ENCODE data around the gene NAV3.

The NAV3 gene

GRCh38 chr12:78004249-78005093, 173.8 kb downstream of the NAV3 start:
- WGBS (ENCODE audit: extremely low coverage, insufficient coverage, low lambda C conversion rate): no CpG with 5 or more reads among the region's 3 CpGs
- H2AK5ac ChIP-seq (ENCODE audit: low read length): no peak overlapping the region
- H3K4ac ChIP-seq (ENCODE audit: low read depth, low read length): no peak overlapping the region
- no peak overlapping the region for H2BK15ac ChIP-seq (replicated peaks; ENCODE audit: low read depth)
- no peak overlapping the region for H3K4me2 ChIP-seq (ENCODE audit: low read length)
- H3K36me3 ChIP-seq (ENCODE audit: control insufficient read depth, insufficient read depth, low read length): no peaks in the 10 kb centered on the region
- H4K8ac ChIP-seq (ENCODE audit: low read depth, low read length): no peak overlapping the region
- H3K4me3 ChIP-seq (ENCODE audit: low read length): no peak overlapping the region
- H3K9ac ChIP-seq (ENCODE audit: low read length): no peak overlapping the region
- no peak overlapping the region for H3K18ac ChIP-seq (ENCODE audit: low read length)
- no peaks in the 10 kb centered on the region for H3K4me1 ChIP-seq (ENCODE audit: control insufficient read depth, low read depth, low read length)
- no peaks in the 10 kb centered on the region for H3K79me2 ChIP-seq (ENCODE audit: control insufficient read depth, insufficient read depth, low read length)
- no peak for DNase-seq
- no peak overlapping the region for H4K5ac ChIP-seq (ENCODE audit: low read length)
- H3K27ac ChIP-seq (ENCODE audit: low read depth, low read length): no peak overlapping the region
- no peak overlapping the region for H3K23ac ChIP-seq (ENCODE audit: low read length)
- H3K56ac ChIP-seq (ENCODE audit: low read length): no peak overlapping the region
- H3K27me3 ChIP-seq (ENCODE audit: insufficient read depth, low read length, poor library complexity): no peaks in the 10 kb centered on the region
- no peak overlapping the region for H2BK120ac ChIP-seq (ENCODE audit: low read depth, low read length)
- H2BK5ac ChIP-seq (ENCODE audit: low read length): no peak overlapping the region
- no peaks in the 10 kb centered on the region for H3K79me1 ChIP-seq (ENCODE audit: low read length)

DNA sequence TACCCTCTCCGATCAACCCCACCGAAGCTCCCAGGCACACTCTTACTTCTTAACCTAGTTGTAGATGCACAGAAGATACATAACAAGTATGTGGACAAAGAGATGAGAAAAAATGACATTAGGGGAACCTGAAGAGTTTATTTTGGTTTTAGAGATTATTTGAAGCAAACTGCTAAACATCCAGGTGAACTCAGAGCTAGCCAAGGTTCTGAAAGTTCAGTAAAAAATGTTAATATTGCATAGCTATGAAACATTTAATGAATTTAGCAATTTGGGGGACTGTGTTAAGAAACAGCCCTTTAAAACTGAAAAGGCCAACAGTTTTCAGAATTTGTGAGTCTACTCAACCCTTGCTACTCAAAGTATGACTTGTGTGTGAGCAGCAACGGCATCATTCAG, 174.4 kb downstream of the NAV3 start:
- Histone ChIP-seq H3K56ac (ENCODE audit: low read length) (no peak overlapping the region), H3K4me2 (ENCODE audit: low read length) (no peak overlapping the region)
- no CpG with 5 or more reads among the region's 3 CpGs for WGBS (ENCODE audit: extremely low coverage, insufficient coverage, low lambda C conversion rate)

DNA sequence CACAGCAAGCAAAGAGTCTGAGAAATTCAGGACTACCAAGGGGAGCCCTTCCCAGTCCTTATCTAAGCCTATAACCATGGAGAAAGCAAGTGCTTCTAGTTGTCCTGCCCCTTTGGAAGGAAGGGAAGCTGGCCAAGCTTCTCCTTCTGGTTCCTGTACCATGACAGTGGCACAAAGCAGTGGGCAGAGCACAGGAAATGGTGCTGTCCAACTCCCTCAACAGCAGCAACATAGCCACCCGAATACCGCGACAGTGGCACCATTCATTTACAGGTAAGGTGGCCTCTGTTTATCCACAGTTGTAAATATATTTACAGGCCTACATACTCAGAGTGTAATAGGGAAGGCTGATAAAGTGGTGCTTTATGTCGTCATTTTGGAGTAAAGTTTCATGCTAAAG, 176.5 kb downstream of the NAV3 start:
- WGBS (ENCODE audit: extremely low coverage, insufficient coverage, low lambda C conversion rate): no CpG with 5 or more reads among the region's 4 CpGs
- Histone ChIP-seq H3K18ac (ENCODE audit: low read length) (no peak overlapping the region), H3K79me1 (ENCODE audit: low read length) (no peaks in the 10 kb centered on the region), H3K27me3 (ENCODE audit: insufficient read depth, low read length, poor library complexity) (no peaks in the 10 kb centered on the region), H3K36me3 (ENCODE audit: control insufficient read depth, insufficient read depth, low read length) (no peaks in the 10 kb centered on the region), H3K4ac (ENCODE audit: low read depth, low read length) (no peak overlapping the region), H3K27ac (ENCODE audit: low read depth, low read length) (no peak overlapping the region), H4K8ac (ENCODE audit: low read depth, low read length) (no peak overlapping the region), H3K56ac (ENCODE audit: low read length) (no peak overlapping the region), H2BK5ac (ENCODE audit: low read length) (no peak overlapping the region), H2BK15ac (replicated peaks; ENCODE audit: low read depth) (no peak overlapping the region), H3K4me3 (ENCODE audit: low read length) (no peak overlapping the region), H3K79me2 (ENCODE audit: control insufficient read depth, insufficient read depth, low read length) (no peaks in the 10 kb centered on the region), H2AK5ac (ENCODE audit: low read length) (no peak overlapping the region), H3K4me1 (ENCODE audit: control insufficient read depth, low read depth, low read length) (no peaks in the 10 kb centered on the region), H3K23ac (ENCODE audit: low read length) (no peak overlapping the region), H4K5ac (ENCODE audit: low read length) (no peak overlapping the region), H3K4me2 (ENCODE audit: low read length) (no peak overlapping the region), H2BK120ac (ENCODE audit: low read depth, low read length) (no peak overlapping the region), H3K9ac (ENCODE audit: low read length) (no peak overlapping the region)
- no peak for DNase-seq

More for the DNA sequence above, 174.4 kb downstream of the NAV3 start:
- Histone ChIP-seq H3K4me1 (ENCODE audit: control insufficient read depth, low read depth, low read length) (no peaks in the 10 kb centered on the region), H3K23ac (ENCODE audit: low read length) (no peak overlapping the region), H2BK5ac (ENCODE audit: low read length) (no peak overlapping the region), H3K9ac (ENCODE audit: low read length) (no peak overlapping the region), H3K4me3 (ENCODE audit: low read length) (no peak overlapping the region), H4K8ac (ENCODE audit: low read depth, low read length) (no peak overlapping the region), H3K27me3 (ENCODE audit: insufficient read depth, low read length, poor library complexity) (no peaks in the 10 kb centered on the region), H3K18ac (ENCODE audit: low read length) (no peak overlapping the region), H2AK5ac (ENCODE audit: low read length) (no peak overlapping the region), H2BK15ac (replicated peaks; ENCODE audit: low read depth) (no peak overlapping the region), H3K36me3 (ENCODE audit: control insufficient read depth, insufficient read depth, low read length) (no peaks in the 10 kb centered on the region), H2BK120ac (ENCODE audit: low read depth, low read length) (no peak overlapping the region), H3K4ac (ENCODE audit: low read depth, low read length) (no peak overlapping the region), H4K5ac (ENCODE audit: low read length) (no peak overlapping the region), H3K79me2 (ENCODE audit: control insufficient read depth, insufficient read depth, low read length) (no peaks in the 10 kb centered on the region), H3K27ac (ENCODE audit: low read depth, low read length) (no peak overlapping the region), H3K79me1 (ENCODE audit: low read length) (no peaks in the 10 kb centered on the region)
- DNase-seq: no peak

GRCh38 chr12:78009031-78009430, 178.3 kb downstream of the NAV3 start:
- no peak overlapping the region for H3K9ac ChIP-seq (ENCODE audit: low read length)
- H3K79me2 ChIP-seq (ENCODE audit: control insufficient read depth, insufficient read depth, low read length): no peaks in the 10 kb centered on the region
- no CpG with 5 or more reads among the region's 3 CpGs for WGBS (ENCODE audit: extremely low coverage, insufficient coverage, low lambda C conversion rate)
- H3K23ac ChIP-seq (ENCODE audit: low read length): no peak overlapping the region
- no peak overlapping the region for H3K4ac ChIP-seq (ENCODE audit: low read depth, low read length)
- no peak overlapping the region for H4K8ac ChIP-seq (ENCODE audit: low read depth, low read length)
- no peaks in the 10 kb centered on the region for H3K36me3 ChIP-seq (ENCODE audit: control insufficient read depth, insufficient read depth, low read length)
- no peak for DNase-seq
- H3K4me1 ChIP-seq (ENCODE audit: control insufficient read depth, low read depth, low read length): no peaks in the 10 kb centered on the region
- no peaks in the 10 kb centered on the region for H3K27me3 ChIP-seq (ENCODE audit: insufficient read depth, low read length, poor library complexity)
- no peak overlapping the region for H3K56ac ChIP-seq (ENCODE audit: low read length)
- H3K4me3 ChIP-seq (ENCODE audit: low read length): no peak overlapping the region
- no peak overlapping the region for H3K4me2 ChIP-seq (ENCODE audit: low read length)
- H2BK15ac ChIP-seq (replicated peaks; ENCODE audit: low read depth): no peak overlapping the region
- no peak overlapping the region for H4K5ac ChIP-seq (ENCODE audit: low read length)
- no peaks in the 10 kb centered on the region for H3K79me1 ChIP-seq (ENCODE audit: low read length)
- H3K18ac ChIP-seq (ENCODE audit: low read length): no peak overlapping the region
- H2BK5ac ChIP-seq (ENCODE audit: low read length): no peak overlapping the region
- H3K27ac ChIP-seq (ENCODE audit: low read depth, low read length): no peak overlapping the region
- no peak overlapping the region for H2AK5ac ChIP-seq (ENCODE audit: low read length)
- H2BK120ac ChIP-seq (ENCODE audit: low read depth, low read length): no peak overlapping the region

DNA sequence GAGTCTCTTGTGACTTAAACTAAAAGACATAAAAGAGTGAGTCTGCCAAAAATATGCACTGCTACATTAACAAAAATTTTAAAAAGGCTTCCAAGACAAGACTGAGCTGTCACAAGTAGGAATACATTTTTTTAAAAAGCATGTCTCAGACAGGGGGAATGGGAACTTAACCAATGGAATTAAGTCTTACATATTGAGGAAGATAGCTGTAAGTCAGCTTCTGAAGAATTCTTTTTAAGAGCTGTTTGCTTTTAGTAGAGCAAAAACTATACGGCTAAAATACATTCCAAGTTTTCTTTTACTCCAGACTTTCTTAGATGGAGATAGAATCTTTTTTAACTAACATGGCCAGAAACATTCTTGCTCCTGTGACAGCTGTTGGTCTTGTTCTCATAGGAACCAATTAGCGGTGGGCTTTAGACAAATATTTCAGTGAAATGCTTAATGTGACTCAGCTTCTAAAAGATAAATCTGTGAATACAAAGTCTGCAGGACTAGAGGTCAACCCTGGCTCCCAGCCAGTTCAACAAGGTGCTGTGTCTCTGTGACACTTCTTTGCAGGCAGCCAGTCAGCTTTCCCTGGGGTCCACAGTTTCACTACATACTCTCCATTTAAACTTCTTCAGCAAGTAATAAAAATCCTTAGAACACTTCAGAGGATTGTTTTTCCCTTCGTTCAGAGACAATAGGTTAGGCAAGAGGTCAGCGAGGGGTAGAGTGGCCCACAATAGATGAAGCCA, 187.6 kb downstream of the NAV3 start:
- Histone ChIP-seq H3K9ac (ENCODE audit: low read length) (no peak overlapping the region), H3K27me3 (ENCODE audit: insufficient read depth, low read length, poor library complexity) (no peaks in the 10 kb centered on the region), H3K4me1 (ENCODE audit: control insufficient read depth, low read depth, low read length) (no peaks in the 10 kb centered on the region), H3K27ac (ENCODE audit: low read depth, low read length) (no peak overlapping the region), H2BK120ac (ENCODE audit: low read depth, low read length) (no peak overlapping the region), H3K56ac (ENCODE audit: low read length) (no peak overlapping the region), H3K4me3 (ENCODE audit: low read length) (no peak overlapping the region), H3K36me3 (ENCODE audit: control insufficient read depth, insufficient read depth, low read length) (no peaks in the 10 kb centered on the region), H3K23ac (ENCODE audit: low read length) (no peak overlapping the region), H3K79me1 (ENCODE audit: low read length) (no peaks in the 10 kb centered on the region), H2BK5ac (ENCODE audit: low read length) (no peak overlapping the region), H3K4ac (ENCODE audit: low read depth, low read length) (no peak overlapping the region), H3K4me2 (ENCODE audit: low read length) (no peak overlapping the region), H4K5ac (ENCODE audit: low read length) (no peak overlapping the region), H4K8ac (ENCODE audit: low read depth, low read length) (no peak overlapping the region), H2AK5ac (ENCODE audit: low read length) (no peak overlapping the region), H3K18ac (ENCODE audit: low read length) (no peak overlapping the region), H3K79me2 (ENCODE audit: control insufficient read depth, insufficient read depth, low read length) (no peaks in the 10 kb centered on the region), H2BK15ac (replicated peaks; ENCODE audit: low read depth) (no peak overlapping the region)
- DNase-seq: no peak
- WGBS (ENCODE audit: extremely low coverage, insufficient coverage, low lambda C conversion rate): no CpG with 5 or more reads among the region's 4 CpGs

Measured in mesendoderm (in vitro differentiated cells).